ENCODE measurements around the gene GALNT3.

GRCh38 chr2:165827921-165828276 lies 33.9 kb upstream of the GALNT3 start:
- TF ChIP-seq SUZ12 (IDR thresholded peaks at IDR 0.05; ENCODE audit: extremely low read depth, insufficient read depth, insufficient read length), result no peak
- TF ChIP-seq ZNF274 (IDR thresholded peaks at IDR 0.05; ENCODE audit: low read depth, low read length), result no peak
